ENCODE data around the gene TPM3. TPM values are rescaled to one million over a fixed set of nuclear protein-coding genes. Genes with fewer than 3 reads are reported as not detected.

The TPM3 gene
- total and polyA plus RNA-seq, 2 of the 8 experiments (the other 6 are each of a cell fraction or from before 2014, with no cell fraction given), result 278 to 572 TPM

DNA sequence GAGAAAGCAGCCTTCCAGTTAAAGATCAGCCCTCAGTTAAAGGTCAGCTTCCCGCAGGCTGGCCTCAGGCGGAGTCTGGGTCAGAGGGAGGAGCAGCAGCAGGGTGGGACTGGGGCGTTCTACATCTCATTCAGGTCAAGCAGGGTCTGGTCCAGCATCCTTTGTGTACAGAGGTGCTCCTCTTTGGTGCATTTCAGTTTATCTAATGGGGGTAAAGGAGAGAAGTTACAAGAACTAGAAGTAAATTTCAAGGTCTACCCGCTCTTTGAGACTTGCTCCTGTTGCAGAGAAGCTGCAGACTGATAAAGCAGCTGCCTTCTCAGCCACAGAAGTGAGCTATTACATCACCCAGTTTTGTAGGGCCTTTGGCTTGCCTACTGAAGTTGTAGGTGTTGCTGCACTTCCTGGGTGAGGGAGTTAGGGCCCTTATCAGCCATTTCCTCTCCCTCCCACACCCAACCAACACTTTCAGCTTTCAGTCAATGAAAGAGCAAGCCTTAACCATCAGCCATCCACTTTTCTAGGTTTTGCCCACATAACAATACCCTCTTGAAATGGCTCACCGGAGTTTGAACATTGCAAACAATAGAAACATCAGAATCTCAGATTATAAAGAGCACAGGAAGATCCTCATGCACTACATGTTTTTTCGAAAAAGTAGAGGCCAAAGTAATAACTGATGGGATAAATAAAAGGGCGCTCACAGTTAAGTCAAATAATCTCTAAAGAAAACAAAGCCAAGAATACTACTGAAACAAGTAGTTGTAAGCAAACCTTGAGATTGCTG, 34.2 kb downstream of the TPM3 start:
- no peak overlapping the region for H3K4ac ChIP-seq (replicated peaks; ENCODE audit: insufficient read length, low read depth, low read length)
- H3K9ac ChIP-seq (replicated peaks in 1 of 4; ENCODE audit: extremely low read depth in 1 of 4, low read depth in 3 of 4, low read length in 3 of 4), result no peak overlapping the region
- H3K4me3 ChIP-seq (ENCODE audit: extremely low read depth in 1 of 4, insufficient read depth in 2 of 4, low read depth in 3 of 4, low read length in 4 of 4), result no peak overlapping the region
- peaks cover 0 to 13% of the 10 kb centered on the region in 2 experiments; a peak in 2 of 4 replicates for H3K79me2 ChIP-seq (ENCODE audit: control insufficient read depth in 1 of 2, insufficient read depth in 2 of 2, low read length in 2 of 2)
- H3K14ac ChIP-seq (ENCODE audit: insufficient read length), result no peak overlapping the region
- no peak overlapping the region for H3K4me2 ChIP-seq (ENCODE audit: insufficient read depth in 1 of 2, low read depth in 2 of 2, low read length in 2 of 2)
- H4K5ac ChIP-seq (ENCODE audit: insufficient read length, low read depth, low read length), result no peak overlapping the region
- WGBS, 2 experiments (ENCODE audit: extremely low coverage in 1 of 2, insufficient coverage in 1 of 2, insufficient read length in 1 of 2, insufficient replicate concordance in 2 of 2, low coverage in 1 of 2, low lambda C conversion rate in 2 of 2, missing lambda C conversion rate in 1 of 2), result 94% methylated on average over 7 of the region's 7 CpGs; no CpG with 5 or more reads in 1 of the 2 experiments
- no peak overlapping the region for H2AFZ ChIP-seq (ENCODE audit: low read length)
- peaks cover 0 to 3% (median 0%) of the 10 kb centered on the region in 4 experiments; a peak in 1 of 7 replicates for H3K4me1 ChIP-seq (replicated peaks in 1 of 4; ENCODE audit: control insufficient read depth in 3 of 4, insufficient read depth in 4 of 4, low read length in 3 of 4)
- DNase-seq (ENCODE audit: low read depth in 1 of 2, low spot score in 2 of 2) (no peak), FAIRE-seq (no peak)
- H4K20me1 ChIP-seq (replicated peaks in 1 of 2; ENCODE audit: control insufficient read depth in 1 of 2, insufficient read depth in 2 of 2, low read length in 2 of 2), result peaks cover 0 to 5% of the 10 kb centered on the region in 2 experiments
- H4K8ac ChIP-seq (ENCODE audit: extremely low read depth, insufficient read depth, low read length), result no peak overlapping the region
- no peak overlapping the region for H2AK5ac ChIP-seq (ENCODE audit: low read depth, low read length)
- no peak overlapping the region for H3K56ac ChIP-seq (replicated peaks; ENCODE audit: insufficient read length, low read depth, low read length)
- H2BK12ac ChIP-seq (ENCODE audit: low read depth, low read length), result no peak overlapping the region
- H2BK120ac ChIP-seq (replicated peaks; ENCODE audit: low read depth, low read length), result no peak overlapping the region
- H3K27ac ChIP-seq (ENCODE audit: low read depth, low read length), result 0 out of 2 replicates have a peak overlapping the region, but pooled peaks have one; percentile 10
- ChIA-PET CTCF (ENCODE audit: partially characterized antibody) (interaction anchor here (0.7 to 0.8 kb wide), 3 partner anchors 53 to 171 kb away, joined by 3 read pairs; partner anchors contain the start of gene RAB13), POLR2A (ENCODE audit: partially characterized antibody) (interaction anchor here (0.6 to 5.5 kb wide), 8 partner anchors 10 to 633 kb away, joined by 3 to 35 read pairs (median 4); partner anchors contain the start of gene RPS27)
- H4K91ac ChIP-seq (replicated peaks; ENCODE audit: insufficient read length, low read length), result no peak overlapping the region
- H2BK15ac ChIP-seq (ENCODE audit: low read length), result no peak overlapping the region
- no peak overlapping the region for H3K23ac ChIP-seq (ENCODE audit: insufficient read length)
- H3K9me3 ChIP-seq (ENCODE audit: insufficient read depth in 2 of 2, low read depth in 1 of 2, low read length in 1 of 2), result no peaks in the 10 kb centered on the region
- H3K23me2 ChIP-seq (ENCODE audit: low read depth, low read length), result no peaks in the 10 kb centered on the region; the same call in 1 of the 2 replicates
- H2BK5ac ChIP-seq (ENCODE audit: low read depth, low read length), result no peak overlapping the region
- H3K36me3 ChIP-seq (ENCODE audit: control insufficient read depth in 2 of 4, insufficient read depth in 4 of 4, low read length in 3 of 4), result peaks cover 5 to 73% (median 47%) of the 10 kb centered on the region in 4 experiments; a peak in 7 of 8 replicates
- no peak overlapping the region for H2BK20ac ChIP-seq (ENCODE audit: low read length)
- H3K27me3 ChIP-seq (replicated peaks in 1 of 4; ENCODE audit: control insufficient read depth in 3 of 4, extremely low read depth in 1 of 4, insufficient read depth in 3 of 4, low read length in 3 of 4), result no peaks in the 10 kb centered on the region
- H3K18ac ChIP-seq (ENCODE audit: extremely low read depth, low read length), result no peak overlapping the region
- H3K79me1 ChIP-seq (ENCODE audit: low read depth, low read length), result no peaks in the 10 kb centered on the region
- TF ChIP-seq NRF1 (IDR thresholded peaks at IDR 0.05; ENCODE audit: low read depth, low read length) (no peak), MAFK (IDR thresholded peaks at IDR 0.05; ENCODE audit: low read depth, low read length) (no peak), SP1 (IDR thresholded peaks at IDR 0.05; ENCODE audit: low read depth, low read length) (no peak), PHF8 (conservative IDR thresholded peaks at IDR 0.05; ENCODE audit: low read depth, low read length) (no peak), TBP (IDR thresholded peaks at IDR 0.05; ENCODE audit: low read depth, low read length) (no peak), SIX5 (IDR thresholded peaks at IDR 0.05; ENCODE audit: low read depth, low read length) (no peak), POLR2A (IDR thresholded peaks at IDR 0.05; ENCODE audit: control extremely low read depth in 1 of 2, low read depth in 2 of 2, low read length in 2 of 2) (no peak), RXRA (IDR thresholded peaks at IDR 0.05; ENCODE audit: insufficient read depth, low read depth, low read length) (no peak), RBBP5 (IDR thresholded peaks at IDR 0.05; ENCODE audit: borderline replicate concordance, low read depth, low read length) (no peak), GABPA (IDR thresholded peaks at IDR 0.05; ENCODE audit: borderline replicate concordance, insufficient read depth, low read length) (no peak), KDM1A (IDR thresholded peaks at IDR 0.05; ENCODE audit: borderline replicate concordance, low read length) (no peak)
- TF ChIP-seq, protein P1, sequence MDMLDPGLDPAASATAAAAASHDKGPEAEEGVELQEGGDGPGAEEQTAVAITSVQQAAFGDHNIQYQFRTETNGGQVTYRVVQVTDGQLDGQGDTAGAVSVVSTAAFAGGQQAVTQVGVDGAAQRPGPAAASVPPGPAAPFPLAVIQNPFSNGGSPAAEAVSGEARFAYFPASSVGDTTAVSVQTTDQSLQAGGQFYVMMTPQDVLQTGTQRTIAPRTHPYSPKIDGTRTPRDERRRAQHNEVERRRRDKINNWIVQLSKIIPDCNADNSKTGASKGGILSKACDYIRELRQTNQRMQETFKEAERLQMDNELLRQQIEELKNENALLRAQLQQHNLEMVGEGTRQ (IDR thresholded peaks at IDR 0.05; ENCODE audit: low read length), result no peak
